A172 (cell line): ENCODE measurements around the gene NR5A1. TPM values are rescaled to one million over a fixed set of nuclear protein-coding genes. Genes with fewer than 3 reads are reported as not detected.

Experiments used
- DNase-seq: peaks from one replicate; pipeline ENCODE4 v3.0.0-alpha.2; 2015; ENCODE audit warnings: low spot score
- total RNA-seq: library from RNA; depleted of rRNA; stranded (reverse); fragments of >200 nt; shearing (Covaris generic); gene quantifications from 2 replicates; pipeline ENCODE4 v1.2.3, GENCODE V29; 2014; rRNA removed

Gene NR5A1
- total RNA-seq: not detected in 2 replicates

DNA sequence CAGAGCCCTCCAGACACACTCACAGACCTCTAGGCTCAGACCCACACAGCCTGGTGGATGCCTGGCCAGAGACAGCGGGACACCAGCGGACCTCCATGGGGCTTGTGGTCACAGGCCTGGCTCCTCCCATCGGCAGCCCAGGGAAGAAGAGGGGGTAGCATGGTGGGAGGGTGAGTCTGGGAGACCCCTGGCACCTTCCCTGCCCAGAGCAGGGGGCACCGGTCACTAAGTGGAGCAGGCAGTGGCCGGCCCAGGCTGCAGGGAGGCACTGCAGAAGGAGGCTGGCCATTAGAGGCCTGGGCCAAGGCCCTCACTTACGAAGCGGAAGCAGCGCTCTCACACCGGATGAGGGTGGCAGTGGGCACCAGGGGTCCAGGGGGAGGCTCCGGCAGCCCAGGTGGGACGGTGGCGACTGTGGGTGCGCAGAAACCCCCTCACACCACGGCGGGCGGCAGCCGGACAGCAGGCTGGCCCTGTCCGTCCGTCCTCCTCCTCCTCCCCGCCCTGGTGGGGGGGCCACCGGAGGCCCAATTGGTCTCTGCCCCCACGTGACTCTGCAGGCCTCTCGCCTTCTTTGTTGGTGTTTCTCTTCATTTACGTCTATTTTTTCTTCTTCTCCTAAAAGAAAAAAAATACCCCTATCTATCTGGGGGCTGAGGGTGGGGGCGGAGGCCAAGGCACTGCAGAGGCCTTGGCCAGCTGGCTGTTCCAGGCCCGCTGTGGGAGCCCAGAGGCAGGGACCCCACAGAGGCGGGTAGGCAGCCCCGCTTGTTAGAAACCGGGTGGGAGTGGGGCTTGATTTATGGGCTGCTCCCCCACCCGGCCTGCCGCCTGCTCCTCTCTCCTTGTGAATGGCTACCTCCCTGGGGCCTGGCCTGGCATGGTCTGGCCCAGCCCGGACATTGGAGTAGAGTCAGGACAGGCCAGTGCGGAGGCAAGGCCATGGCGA is at the start of gene NR5A1:
NR5A1 (minus strand) TSS at position 469 of the 949 bp plus-strand sequence. CDS start 4,004 bp downstream, outside the sequence.
- DNase-seq: no peak

DNA sequence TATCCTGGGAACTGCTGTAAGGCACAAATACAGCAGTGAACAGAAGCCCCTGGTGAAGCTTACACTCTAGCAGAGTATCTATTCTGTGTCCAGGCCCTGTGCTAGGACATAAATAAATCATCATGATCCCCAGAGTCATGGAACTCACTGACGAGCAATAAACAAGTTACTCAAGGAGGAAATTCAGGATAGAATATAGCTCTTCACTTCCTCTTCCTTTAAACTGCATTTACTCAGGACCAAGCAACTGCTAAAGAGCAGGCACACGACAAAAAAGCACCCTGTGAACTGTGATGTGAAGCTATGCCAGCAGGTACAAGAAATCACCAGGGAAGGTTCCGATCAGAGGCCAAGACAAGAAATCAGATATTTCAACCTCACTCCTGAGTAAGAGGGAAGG is 47.8 kb upstream of the NR5A1 start:
- DNase-seq: no peak

DNA sequence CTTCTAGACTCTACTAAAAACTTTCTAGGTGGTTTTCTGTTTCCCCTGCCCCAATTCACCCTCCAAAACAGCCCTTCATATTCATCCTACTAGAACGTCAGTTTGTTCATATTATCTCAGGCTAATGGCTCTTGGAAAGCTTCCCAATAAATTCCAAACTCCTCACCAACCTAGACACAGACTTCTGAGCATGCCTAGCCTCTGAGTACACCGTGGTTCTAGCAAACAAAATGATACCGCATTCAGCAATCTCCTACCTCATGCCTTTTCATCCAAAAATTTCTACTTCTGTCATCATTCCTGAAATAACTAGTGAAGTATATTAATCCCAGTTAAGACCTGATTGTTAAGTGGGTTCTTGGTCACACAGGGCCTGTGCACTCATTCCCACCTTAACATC is 46.5 kb upstream of the NR5A1 start:
- DNase-seq: peak; percentile 42

DNA sequence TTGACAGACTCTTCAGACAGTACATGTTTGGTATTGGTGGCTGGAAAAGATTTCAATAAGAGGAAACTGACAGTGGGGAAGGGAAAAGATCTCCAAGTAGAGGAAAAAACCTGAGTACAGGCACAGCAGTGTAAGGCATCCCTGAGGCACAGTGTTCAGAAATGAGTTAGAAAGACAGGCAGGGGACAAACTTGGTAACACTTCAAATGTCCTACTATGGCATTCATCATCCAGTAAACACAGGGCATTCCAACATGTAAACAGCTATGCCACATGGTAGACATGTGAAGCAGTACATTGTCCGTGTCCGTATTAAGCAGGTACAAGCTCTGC is 45.0 kb upstream of the NR5A1 start:
- no peak for DNase-seq

DNA sequence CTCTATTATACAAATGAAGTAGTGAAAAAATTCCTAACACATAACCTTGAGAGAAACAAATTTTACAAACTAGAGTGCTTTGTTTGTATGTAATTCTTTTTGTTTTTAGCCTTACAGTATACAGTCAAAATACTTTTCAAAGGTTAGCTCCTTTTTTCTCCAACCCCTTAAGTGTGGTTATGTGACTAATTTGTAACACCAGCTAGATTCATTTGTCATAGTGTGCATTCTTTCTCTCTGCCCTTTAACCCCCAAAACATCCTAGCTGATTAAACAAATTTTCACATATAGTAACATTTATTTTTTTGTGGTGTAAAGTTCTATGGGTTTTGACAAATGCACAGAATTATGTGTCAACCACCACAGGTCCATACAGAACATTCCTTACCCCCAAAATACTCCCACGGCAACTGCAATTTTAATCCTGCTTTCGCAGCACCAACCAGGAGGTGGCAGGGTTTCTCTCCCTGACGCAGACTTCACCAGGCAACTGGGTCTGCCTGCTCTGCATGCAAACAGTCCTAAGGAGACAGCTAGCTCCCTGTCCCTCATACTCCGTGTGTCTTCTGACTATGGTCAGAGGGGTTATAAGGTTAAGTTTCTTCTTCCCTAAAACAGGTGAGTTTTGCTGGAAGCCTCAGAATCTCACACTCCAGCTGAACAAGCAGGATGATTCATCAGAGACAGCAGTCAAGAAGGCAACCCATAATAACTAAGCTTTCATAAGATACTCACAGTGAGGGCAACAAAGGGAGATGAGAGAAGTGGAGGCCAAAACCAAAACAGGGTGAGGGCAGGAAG is 44.5 kb upstream of the NR5A1 start:
- DNase-seq: peak; percentile 73

DNA sequence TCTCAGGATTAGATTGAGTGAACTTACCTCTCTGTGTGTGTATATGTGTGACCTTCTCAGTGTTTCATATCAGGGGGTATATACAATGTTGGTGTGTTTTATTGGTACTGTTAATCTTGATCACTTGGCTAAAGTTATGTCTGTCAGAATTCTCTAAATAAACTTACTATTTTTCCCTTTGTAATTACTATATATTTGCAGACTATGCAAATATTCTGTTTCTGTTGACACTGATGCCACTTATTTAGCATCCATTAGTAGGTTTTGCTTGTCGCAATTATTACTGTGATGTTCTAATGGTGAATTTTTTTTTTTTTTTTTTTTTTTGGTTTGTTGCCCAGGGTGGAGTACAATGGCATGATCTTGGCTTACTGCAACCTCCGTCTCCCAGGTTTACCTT is 42.9 kb upstream of the NR5A1 start:
- DNase-seq: no peak

DNA sequence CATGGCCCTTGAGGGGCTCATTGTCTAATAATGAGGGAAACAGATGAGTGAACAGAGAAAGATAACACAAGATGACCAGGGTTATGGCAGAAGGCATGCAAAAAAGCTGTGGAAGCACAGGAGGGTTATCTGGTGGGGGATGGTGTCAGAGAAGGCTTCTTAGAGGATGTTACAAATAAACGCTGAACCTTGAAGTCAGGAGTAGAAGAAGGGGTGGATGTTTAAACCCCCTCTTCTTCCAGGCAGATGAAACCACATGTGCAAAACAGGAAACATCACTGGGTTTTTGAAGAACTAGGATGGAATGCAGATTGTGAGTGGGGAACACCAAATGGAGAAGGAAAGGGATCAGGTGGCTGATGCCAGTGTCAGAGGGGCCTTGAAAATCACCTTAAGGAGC is 41.8 kb upstream of the NR5A1 start:
- DNase-seq: no peak

DNA sequence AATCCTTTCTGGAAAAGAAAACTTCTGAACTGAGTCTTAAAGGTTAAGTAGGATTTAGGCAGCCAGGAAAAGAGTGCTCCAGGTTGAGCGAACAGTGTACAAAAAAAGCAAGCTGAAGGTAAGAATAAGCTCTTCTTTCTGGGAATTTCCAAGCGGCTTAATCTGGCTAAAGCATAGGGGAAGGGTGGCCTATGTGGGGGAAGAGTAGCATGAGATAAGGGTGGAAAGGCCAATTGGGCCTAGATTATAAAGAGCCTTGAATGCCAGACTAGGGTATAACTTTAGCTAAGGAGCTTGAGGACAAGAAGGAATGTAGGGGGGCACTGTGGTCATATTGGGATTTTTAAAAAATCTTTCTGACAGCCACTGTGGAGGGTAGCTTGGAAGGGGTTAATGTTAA is 37.3 kb upstream of the NR5A1 start:
- DNase-seq: no peak

DNA sequence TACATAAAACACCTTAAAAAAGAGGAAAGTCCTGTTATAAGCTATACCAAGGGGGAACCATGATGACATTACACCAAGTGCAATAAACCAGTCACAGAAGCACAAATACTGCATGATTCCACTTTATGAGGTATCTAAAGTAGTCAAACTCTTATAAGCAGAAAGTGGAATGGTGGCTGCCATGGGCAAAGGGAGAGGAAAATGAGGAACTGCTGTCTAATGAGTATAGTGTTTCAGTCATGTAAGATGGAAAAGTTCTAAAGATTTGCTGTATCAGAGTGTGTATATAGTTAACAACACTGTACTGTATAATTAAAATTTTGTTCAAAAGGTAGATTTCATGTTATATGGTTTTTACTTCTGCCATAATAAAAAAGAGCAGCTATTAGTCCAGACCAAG is 34.6 kb upstream of the NR5A1 start:
- no peak for DNase-seq

DNA sequence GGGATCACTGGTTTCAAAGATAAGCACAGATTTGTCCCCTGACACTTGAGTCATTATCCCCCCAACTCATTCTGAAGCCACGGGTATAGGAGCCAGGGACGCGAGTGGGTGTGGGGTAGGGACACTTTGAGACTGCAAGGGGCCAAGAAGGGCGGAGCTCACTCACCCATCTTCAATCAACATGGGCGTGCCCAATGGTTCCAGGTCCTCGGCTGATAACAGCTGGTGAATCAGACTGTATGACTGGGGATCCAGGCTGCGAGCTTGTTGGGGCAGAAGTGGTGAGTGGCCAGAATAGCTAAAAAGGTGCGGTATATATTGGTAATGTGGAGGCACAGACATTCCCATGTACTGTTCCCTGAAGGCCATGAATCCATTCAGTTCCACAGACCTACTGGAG is 30.7 kb upstream of the NR5A1 start:
- no peak for DNase-seq

DNA sequence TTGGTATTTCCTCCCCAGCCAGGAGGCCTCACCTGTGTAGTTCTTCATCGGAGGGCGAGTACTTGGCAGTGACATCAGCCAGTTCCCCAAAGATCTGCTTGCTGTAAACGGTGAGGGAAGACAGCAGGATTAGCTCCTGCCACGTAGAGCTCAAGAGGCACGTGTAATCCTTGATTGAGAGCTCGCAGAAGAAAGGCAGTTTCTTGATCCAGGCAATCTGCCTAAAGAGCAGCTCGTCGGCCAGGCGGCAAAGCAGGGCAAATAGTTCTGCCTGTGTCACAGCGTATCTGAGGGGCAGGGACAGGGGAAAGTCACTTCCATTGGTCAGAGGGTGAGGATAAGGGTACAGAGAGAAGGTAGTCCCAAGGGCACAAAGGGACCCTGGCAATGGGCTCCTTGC is 28.6 kb upstream of the NR5A1 start:
- DNase-seq: no peak

DNA sequence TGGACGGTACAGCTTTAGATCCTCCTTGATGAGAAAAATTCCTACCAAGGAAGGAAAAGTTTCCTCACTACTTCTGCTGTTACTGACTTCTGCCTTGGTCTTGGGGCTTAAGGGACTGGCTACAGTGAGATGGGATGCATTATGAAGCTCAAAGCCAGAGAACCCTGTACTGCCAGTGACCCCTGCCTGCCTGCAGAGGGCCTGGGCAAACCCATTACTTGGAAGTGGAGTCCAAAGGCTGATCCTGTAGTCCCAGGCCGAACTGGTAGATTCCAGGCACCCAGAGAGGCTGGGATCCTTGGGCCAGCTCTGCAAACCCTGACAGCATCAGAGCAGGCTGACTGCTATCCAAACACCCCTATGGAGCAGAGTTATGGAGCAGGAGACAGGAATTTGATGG is 25.7 kb upstream of the NR5A1 start:
- no peak for DNase-seq

DNA sequence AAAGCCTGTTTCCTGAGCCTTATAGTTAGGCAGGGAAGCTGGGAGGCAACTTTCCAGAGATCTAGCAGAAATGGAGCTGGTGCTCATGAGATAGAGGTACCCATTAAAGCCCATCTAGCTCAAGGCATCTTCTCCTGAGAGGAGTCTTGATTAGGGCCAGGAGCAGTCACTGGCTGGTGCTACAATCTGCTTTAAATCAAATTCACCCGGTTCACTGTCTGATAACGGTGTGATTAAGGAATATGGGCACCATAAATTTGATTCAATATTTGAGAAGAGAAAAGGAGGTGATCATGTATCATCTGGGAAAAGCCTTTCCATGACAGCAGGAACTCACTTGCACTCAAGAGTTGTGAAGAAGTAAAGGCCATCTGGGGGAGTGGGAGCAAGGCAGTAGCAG is 23.9 kb upstream of the NR5A1 start:
- DNase-seq: no peak

DNA sequence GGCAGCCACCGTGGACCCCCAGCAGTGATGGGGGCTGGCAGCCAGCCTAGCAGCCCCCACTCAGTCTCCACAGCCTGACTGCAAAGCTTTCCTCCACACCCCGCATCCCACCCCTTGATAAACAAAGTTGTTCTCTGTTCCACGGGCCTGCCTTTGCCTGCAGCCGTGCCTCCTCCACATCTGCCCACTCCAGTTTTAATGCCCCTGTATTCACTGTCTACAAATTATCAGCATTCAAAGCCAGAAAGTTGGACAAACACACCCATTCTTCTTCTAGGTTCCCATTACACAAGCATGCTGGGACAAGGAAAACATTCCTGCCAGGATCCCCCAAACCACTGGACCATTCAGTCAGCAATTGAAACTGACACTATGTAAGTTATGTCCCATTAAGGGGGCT is 23.0 kb upstream of the NR5A1 start:
- DNase-seq: no peak

DNA sequence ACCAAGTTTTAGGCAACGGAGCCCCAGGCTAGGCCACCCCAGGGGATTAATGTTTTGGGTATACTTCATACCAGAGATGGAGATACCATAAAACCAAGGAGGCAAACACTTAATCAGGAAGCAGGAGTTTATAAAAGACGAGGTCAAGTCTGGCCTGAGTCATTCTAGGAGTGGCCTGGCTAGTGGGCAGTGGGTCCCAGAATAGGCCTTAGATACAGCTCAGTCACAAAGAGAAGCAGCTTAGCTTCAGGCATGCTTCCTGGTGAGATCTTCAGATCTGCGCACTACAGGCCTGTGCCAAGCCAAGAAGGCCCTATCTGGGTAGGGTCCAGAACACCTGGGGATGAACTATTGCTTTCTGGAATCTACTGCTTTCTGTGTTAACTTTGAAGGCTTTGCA is 20.6 kb upstream of the NR5A1 start:
- peak; percentile 49 for DNase-seq

DNA sequence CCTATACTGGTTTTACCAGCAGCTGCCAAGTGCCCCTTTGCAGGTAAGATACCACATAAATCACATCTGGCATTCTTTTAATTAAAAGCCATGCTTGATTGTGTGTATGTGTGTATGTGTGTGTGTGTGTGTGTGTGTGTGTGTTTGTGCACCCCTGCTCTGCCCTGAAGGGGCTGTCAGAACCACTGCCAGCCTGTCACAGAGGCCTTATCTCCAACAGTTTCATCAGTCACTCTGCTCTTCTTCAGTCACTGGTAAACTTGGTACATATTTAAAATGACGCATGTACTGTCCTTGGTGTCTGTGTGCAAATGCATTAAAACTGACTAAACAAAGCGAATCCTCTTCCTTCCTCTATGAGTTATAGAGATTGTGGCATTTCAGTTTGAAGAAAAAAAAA is 19.0 kb upstream of the NR5A1 start:
- DNase-seq: no peak

DNA sequence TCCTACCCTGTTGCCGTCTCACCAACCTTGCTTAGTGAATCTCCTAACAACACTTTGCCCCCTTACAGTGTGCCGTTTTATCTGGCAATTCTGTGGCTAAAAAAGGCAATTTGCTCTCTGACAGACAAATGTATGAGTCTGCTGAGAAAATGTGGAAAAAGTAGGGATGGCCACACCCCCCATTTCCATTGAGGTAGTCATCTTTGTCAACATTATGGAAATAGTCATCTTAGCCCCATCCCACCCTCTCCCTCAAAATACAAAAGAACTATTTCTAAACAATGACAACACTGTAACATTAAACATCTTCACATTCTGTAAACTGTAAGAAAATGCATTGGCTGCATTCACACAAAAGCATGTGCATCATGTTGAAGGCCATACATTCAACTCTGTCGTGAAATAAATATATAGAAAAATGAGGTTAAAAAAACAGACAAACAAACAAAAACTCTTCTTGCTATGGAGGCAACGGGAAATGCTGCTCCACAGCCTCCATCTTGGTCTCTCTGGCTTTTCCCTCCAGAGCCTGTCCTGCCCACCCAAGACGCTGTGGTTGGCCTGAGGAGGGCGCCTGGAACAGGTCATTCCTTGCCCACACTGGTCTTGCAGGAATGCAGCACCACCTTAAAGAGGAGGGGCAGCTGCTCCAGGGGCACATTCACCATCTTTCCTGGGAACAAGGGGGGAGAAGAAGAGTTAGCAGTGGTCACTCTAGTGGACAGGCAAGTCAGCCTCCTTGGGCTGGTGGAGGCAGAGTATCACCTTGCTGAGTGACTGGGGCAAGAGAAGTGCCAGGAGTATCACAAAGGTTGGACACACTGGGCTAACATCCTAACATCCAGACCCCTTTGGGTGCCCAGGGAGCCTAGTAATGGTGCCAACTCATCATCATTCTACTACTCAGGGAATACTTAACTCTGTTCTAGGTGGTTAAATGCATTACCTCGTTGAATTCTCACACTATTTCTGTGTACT is 15.2 kb upstream of the NR5A1 start:
- DNase-seq: no peak

DNA sequence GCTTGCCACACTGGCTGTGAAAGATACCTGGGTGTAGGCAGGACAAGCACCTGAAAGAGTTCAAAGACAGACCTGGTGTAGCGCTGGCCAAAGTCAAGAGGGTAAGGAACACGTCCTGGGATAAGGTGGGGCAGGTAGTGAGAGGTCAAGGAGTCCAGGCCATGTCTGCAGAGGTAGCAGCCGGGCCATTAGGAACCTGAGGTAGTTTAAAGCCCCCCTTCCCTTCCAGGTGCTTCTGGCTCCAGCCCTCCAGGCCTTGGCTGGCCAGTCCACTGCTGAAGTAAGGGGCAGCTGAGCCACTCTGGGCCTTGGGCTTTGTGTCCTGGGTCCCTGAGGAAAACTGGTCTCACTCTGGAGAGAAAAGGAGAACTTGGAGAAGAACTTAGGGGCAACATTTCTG is 13.9 kb upstream of the NR5A1 start:
- DNase-seq: no peak

DNA sequence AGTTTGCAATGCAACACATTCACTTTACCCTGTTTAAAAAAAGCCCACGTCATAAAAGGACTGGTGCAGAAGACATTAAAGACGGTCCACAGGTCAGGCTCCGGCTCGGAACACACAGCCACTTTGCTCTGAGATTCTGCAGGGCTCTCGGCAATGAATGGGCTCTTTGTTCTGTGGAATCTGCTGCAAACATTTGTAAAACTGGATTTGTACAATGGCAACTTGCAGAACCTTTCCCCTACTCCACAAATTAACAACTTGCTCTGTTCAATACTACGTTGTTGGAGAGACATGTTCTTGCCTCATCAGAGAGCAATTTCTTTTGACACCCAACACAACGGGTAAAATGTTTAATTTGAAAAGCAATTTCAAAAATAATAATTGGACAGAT is 13.0 kb upstream of the NR5A1 start:
- DNase-seq: no peak

DNA sequence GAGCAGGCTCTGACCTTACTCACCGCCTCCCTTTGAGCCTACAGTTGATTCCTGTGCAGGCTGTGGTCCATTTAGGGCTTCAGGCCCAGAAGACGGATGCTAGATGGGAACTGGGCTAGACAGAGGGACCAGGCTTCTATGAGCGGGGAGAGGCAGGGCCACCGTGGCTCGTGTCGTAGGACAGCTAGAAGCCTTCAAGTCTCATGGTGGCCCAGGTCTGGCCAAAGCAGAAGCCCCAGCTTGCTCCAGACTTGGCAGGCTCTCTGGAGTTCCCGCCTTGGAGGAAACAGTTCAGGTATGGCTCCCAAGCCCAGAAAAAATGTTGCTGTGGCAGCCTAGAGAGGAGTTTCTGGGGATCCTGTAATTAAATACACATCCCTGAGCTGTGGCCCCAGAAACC is 10.9 kb upstream of the NR5A1 start:
- no peak for DNase-seq

DNA sequence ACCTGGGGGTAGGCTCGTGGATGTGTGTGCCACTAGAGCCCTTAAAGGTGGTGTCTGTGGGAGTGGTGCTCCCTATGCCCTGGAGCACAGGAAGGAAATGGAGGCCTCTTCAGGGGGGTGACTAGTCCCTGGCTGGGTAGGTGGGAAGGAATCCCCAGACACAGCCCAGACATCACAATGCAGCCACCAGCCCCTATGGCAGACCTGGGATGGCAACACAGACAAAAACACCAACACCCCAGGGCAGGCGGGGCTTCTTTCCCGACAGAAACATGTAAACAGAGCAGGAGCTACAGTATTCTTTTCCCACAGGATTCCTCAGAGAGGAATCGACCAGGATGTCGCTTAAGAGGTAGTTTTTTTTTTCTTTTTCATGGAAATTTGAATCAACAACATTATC is 10.4 kb upstream of the NR5A1 start:
- DNase-seq: no peak

DNA sequence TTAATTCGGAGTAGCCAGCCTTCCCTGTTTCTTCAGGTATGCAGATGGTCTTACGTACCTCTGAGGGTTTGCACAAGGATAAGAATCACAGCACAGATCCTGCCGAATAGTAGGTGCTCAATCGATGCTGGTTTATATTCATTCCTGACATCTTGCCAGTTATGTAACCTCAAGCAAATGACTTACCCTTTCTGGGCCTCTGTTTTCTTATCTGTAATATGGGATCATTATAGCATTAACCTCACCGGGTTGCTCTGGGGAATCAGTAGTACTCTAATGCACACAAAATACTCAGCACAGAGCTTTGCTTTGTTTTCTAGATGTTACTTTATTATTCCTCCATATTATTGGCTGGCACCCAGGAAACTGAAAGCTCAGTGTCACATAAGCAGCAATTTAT is 7.7 kb upstream of the NR5A1 start:
- no peak for DNase-seq
